Renal cortex interstitium (tissue), 11 donors: ENCODE measurements around the gene CFAP99. TPM values are rescaled to one million over a fixed set of nuclear protein-coding genes. Genes with fewer than 3 reads are reported as not detected.
"Not testable (repeated sequence)": the region's sequence is repeated elsewhere in the genome, so short reads cannot be mapped to it uniquely, and the experiment has no call there.

ENCODE experiments used
- DNase-seq, 11 donors: peaks; one replicate each; pipeline ENCODE4 v3.0.0-alpha.2; 2013; ENCODE audit warnings: low read depth in 9 of 11, low spot score in 4 of 11; ENCODE audit errors: extremely low read depth in 1 of 11
- polyA plus RNA-seq, 3 donors: library from polyadenylated mRNA; unstranded; fragments of 120-200 nt; gene quantifications; one replicate each; pipeline ENCODE4 v1.2.1, GENCODE V29; 2013; ENCODE audit not compliant: insufficient read length in 3 of 3

The CFAP99 gene
- polyA plus RNA-seq, 3 donors = 0.78 to 1.5 (median 0.85) TPM

DNA sequence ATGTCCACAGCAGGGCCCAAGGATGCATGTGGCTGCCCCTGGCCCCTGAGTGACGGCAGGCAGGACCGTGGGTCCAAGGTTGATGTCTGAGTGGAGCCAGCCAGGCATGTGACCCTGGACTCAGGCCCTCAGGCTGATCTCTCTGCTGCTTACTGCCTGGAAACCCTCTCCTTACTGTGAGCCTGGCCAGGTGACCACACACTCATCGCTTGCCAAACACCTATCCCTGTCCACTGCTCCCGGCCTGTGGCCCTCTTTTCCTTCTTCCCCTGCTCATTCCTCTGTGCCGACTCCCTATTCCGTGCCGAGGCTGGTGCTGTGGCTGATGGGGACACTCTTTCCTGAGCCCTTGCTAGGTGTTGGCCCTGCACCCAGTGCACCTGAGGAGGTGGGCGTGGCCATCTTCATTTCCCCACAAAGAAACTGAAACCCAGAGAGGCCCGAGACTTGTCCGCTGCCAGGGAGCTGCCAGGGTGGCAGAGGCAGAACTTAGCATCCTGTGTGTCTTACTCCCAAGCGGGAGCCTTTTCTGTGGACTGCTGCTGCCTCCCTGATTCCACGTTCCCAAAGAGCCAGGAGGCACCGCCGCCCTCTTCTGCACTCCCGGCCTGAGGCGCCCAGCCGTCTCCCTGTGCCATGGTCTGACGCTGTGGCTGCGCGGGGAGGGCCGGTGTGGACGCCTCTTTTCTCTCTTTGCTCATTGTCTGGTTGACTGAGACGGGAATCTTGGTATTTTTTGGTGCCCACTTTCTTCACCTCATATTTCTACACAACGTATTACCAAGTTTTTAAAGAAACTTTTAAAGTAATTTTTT, 38.9 kb downstream of the CFAP99 start:
- DNase-seq = no peak

- no peak for DNase-seq
Measured at GRCh38 chr4:2458546-2459491, 40.1 kb downstream of the CFAP99 start.

DNA sequence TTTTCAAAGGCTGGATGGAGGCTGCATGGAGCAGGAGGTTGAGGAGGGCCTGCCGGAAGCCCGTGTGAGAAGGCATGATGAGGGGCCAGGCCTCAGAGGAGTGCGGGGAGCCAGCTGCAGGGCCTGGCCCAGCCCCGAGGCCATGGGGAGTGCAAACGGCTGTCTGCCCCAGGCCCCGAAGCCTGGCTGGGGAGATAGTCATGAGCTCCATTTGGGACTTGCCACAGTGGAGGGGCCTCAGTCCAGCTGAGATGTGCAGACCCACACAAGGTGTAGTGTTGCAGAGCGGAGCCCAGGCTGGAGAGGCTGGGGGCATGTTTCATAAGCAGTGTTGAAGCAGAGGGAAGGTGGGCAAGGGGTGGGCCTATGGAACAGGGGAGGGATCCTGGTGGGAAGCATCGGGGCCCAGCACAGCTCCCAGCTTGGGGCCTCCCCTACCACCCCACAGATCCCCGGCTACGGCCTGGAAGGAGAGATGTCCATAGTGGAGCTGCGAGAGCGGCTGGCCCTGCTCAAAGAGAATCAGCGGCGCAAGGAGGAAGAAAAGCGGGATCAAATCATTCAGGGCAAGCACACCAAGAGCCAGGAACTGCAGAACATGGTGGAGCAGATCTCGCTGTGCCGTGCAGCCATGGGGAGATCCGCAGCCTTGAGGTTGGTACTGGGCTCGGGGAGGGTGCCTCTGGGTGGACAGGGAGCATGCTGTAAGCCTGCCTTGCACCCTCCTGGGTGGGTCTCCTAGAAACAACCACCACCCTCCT, 41.0 kb downstream of the CFAP99 start:
- no peak for DNase-seq

DNA sequence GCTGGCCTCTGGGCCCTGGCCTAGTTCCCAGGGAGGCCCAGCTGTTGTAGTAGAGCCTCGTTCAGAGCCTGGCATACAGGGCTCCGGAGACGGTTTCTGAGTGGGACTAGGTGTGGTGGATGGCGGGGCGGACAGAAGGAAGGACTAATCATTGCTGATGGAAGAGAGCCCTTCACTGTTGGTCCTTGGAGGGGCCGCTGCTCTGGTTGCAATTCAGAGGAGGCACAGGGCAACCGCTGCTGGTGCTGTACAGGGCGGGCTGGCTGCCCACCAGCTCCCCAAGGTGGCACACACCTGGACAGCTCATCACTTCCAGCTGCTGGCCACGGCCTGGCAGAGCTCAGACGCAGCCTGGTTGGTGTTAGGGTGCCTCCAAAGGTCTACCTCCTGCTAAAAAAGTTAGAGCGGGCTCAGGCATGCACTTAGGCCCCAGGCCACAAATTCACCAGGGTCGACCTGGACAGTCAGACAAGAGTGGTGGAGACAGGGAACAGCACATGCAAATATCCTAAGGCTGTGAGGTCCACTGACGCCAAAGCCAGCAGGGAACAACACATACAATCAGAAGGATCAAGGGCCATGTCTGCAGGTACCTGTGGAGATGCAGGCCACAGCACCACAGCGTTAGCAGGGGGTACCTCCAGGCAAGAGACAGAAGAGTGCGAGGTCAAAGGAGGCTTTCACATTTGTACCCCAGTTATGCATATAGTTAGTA, 42.6 kb downstream of the CFAP99 start:
- no peak for DNase-seq

GRCh38 chr4:2462218-2462991, 43.6 kb downstream of the CFAP99 start:
- DNase-seq = peak in 5 of 11 donors; percentile 56 to 73 (median 60)

GRCh38 chr4:2462992-2463762, 44.4 kb downstream of the CFAP99 start:
- DNase-seq = no peak

DNA sequence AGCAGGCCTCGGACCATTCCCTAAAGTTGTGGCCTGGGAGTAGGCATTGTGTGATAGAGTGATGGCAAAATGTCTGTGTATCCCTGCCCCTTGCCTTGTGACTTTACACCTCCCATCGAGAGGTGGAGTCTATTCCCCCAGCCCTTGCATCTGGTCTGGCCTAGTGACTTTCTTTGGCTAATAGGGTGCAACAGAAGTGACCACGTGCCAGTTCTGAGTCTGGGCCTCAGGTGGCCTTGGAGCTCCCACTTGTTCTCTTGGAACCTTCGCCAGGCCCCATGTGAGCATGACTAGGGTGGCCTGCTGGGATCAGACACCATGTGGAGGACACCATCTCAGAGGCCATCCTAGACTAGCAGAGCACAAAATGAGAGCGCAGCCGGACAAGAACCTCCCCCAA, 46.3 kb downstream of the CFAP99 start:
- DNase-seq = no peak

- DNase-seq = not testable (repeated sequence)
Measured at GRCh38 chr4:2465544-2465943, 46.8 kb downstream of the CFAP99 start.

- DNase-seq = peak; percentile 83 to 95 (median 92)
Measured at GRCh38 chr4:2468456-2469191, 49.9 kb downstream of the CFAP99 start, which contains the start of gene RNF4. Gene RNF4, plus strand, starts transcription at chr4:2469106. Its CDS starts 21,388 bp downstream, at chr4:2490494.

DNA sequence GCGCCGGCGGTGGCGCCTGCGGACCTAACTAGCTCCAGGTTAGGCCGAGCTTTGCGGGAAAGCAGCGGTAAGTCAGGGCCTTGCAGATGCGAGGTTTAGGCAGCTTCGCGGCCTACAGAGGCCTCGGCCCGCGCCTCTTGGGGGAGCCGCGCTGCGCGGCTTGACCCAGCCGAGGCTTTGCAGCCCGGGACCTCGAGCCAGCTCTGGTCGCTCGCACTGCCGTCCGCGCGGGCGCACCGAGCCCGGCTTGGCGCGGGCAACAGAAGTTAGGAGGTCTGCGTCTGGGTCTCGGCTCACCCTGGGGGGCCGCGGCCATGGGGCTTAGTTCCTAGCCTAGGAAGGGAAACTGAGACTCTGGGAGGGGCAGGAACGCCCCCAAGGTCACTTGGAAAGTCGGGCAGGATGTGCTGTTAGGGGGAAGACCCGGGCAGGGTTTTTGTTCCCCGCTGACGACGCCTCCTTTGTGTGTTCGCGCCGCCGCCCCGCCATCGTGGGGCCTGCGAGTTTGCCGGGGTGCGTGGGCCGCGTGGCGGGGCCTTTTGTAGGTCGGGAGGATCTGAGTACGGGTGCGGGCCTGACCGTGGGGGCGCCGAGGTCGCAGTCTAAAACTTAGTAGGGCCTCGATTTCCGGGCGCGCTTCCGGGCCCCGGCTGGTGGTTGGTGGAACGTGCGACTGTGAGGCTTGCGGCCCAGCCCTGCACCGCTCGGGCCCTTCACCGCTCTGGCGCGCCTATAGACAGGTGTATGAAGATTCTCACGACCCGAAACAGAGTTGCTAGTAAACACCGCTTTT, 50.6 kb downstream of the CFAP99 start:
- DNase-seq = no peak

DNA sequence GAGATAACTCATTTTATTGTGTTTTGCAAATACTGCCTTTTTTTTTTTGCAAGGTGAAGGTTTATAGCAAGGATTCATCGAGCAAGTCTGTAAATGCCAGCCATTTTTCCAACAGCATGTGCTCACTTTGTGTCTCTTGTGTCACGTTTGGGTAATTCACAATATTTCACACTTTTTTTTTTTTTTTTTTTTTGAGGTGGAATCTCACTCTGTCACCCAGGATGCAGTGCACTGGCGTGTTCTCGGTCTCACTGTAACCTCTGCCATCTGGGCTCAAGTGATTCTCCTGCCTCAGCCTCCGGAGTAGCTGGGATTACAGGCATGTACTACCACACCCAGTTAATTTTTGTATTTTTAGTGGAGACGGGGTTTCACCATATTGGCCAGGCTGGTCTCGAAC, 52.0 kb downstream of the CFAP99 start:
- DNase-seq = no peak

DNA sequence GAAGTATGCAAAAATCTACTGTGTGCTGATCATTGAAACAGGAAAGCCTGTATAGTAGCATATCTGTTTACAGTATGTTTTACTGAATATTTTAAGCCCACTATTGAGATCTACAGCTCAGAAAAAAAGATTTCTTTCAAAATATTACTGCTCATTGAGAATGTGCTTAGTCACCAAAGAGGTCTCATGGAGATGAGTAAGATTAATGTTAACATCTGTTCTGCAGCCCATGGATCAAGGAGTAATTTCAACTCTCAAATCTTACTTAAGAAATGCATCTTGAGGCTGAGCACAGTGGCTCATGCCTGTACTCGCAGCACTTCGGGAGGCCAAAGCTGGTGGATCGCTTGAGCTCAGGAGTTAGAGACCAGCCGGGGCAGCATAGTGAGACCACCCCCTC, 53.4 kb downstream of the CFAP99 start:
- no peak for DNase-seq

GRCh38 chr4:2478229-2478628, 59.5 kb downstream of the CFAP99 start:
- no peak for DNase-seq

DNA sequence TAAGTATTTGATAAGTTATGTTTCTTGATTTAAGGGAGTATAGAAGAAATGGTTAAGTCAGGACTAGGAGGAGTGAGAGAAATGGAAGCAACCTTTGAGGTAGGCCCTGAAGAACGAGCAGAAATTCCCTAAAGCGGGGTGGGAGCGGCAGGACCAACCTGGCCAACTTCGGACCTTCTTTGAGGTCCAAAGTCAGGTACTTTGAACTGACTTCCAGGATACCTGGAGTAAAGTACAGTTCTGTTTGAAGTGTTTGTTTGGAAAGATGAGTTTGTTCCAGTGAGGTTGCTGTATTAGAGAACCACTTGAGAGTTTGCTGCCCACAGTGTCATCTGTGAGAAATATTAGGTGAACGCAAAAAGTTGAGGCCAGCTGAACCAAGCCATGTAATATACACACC, 61.9 kb downstream of the CFAP99 start:
- no peak for DNase-seq

GRCh38 chr4:2482192-2482591, 63.4 kb downstream of the CFAP99 start:
- no peak for DNase-seq

DNA sequence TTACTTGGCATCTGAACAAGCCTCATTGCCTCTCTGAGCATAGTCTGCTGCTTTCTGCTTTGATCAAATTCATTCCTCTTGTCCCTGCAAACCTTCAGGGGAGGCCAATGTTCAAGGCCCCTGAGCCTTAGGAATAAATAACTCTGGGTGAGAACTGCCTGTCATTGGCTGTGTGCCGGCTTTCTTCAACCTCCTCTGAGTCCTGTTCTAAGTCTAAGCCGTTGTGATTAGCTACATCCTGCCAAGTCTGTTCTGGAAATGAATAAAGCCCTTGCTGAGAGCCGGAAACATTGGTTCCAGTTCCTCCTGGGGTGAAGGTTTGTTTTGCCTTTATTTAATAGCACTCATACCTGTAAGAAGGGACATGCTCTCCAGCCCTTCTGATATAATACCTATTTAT, 63.9 kb downstream of the CFAP99 start:
- peak in 1 of 11 donors; percentile 22 for DNase-seq
